Esophagus squamous epithelium (tissue), 4 donors: ENCODE measurements around the gene HK3.

Experiments
- POLR2A ChIP-seq, 4 donors: fragments of 450-650 bp; IDR thresholded peaks; one replicate each; pipeline ENCODE4 v1.6.1; 2017; ENCODE audit warnings: antibody characterized with exemption in 4 of 4, mild to moderate bottlenecking in 4 of 4, moderate library complexity in 3 of 4
- TF ChIP-seq, protein P1 (sequence below), 6 experiments: fragments of 450-650 bp in 4 of 6; fragments of 200-600 bp in 2 of 6; sonication (generic) in 2 of 6; IDR thresholded peaks; one replicate each; pipeline ENCODE4 v1.5.1; 2016 to 2019; ENCODE audit warnings: antibody characterized with exemption in 6 of 6, mild to moderate bottlenecking in 4 of 6, moderate library complexity in 4 of 6

DNA sequence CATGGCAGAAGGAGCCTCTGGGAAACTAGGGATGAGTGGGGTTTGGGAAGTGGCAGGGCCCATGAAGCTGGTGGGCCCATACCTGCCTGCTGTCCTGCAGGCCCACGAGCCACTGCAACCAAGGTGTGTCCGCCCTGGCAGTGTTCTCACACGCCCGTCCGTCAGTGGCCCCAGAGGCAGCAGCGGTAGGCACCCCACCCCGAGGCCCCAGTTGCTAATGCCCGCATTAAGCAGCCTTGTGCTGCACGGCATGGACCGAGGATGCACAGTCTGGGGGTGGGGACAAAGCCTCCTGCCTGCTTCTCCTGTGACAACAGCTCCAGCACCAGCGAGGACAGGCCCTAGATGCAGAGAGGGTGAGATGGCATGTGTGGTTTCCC, 41.3 kb downstream of the HK3 start:
- TF ChIP-seq POLR2A (IDR thresholded peaks at IDR 0.05): no peak
- TF ChIP-seq, protein P1, sequence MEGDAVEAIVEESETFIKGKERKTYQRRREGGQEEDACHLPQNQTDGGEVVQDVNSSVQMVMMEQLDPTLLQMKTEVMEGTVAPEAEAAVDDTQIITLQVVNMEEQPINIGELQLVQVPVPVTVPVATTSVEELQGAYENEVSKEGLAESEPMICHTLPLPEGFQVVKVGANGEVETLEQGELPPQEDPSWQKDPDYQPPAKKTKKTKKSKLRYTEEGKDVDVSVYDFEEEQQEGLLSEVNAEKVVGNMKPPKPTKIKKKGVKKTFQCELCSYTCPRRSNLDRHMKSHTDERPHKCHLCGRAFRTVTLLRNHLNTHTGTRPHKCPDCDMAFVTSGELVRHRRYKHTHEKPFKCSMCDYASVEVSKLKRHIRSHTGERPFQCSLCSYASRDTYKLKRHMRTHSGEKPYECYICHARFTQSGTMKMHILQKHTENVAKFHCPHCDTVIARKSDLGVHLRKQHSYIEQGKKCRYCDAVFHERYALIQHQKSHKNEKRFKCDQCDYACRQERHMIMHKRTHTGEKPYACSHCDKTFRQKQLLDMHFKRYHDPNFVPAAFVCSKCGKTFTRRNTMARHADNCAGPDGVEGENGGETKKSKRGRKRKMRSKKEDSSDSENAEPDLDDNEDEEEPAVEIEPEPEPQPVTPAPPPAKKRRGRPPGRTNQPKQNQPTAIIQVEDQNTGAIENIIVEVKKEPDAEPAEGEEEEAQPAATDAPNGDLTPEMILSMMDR (IDR thresholded peaks at IDR 0.05): no peak
